Measurements from ENCODE around the gene PRDM10. TPM values are rescaled to one million over a fixed set of nuclear protein-coding genes. Genes with fewer than 3 reads are reported as not detected.

PRDM10 gene
- total and polyA plus RNA-seq, 10 of the 15 experiments (the other 5 are each of a cell fraction or from before 2014, with no cell fraction given): 0.93 to 6.2 (median 4.1) TPM

DNA sequence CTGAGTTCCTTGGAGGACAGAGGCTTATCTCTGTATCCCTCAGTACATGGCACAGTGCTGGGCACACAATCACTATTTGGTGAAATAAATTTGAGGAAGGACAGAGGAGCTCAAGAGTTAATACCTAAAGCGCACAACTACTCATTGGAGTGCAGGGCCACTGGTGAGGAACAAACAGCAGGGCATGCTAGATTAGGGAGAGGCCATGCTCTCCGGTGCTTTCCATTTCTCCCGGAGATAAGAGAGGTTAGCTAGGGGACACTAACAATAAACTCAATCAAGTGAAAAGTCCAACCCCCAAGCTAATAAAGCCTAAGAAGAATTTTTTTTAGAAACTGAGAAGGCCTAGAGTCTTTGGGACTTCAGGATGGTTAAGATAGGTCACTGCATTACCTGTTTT is 136.3 kb downstream of the PRDM10 start:
- TF ChIP-seq RBBP5 (conservative IDR thresholded peaks at IDR 0.05) (no peak), ZNF622 (IDR thresholded peaks at IDR 0.05) (no peak), IKZF1 (conservative IDR thresholded peaks at IDR 0.05) (no peak), SMAD1 (IDR thresholded peaks at IDR 0.05; ENCODE audit: low read depth, partially characterized antibody) (no peak), ETV6 (conservative IDR thresholded peaks at IDR 0.05 in 1 of 2, IDR thresholded peaks at IDR 0.05 in 1 of 2; ENCODE audit: borderline replicate concordance in 1 of 2, low read depth in 1 of 2) (no peak), RAD21 (IDR thresholded peaks at IDR 0.05; ENCODE audit: insufficient read depth, low read depth, low read length) (no peak), FOS (IDR thresholded peaks at IDR 0.05; ENCODE audit: borderline replicate concordance, extremely low read depth, insufficient read length) (no peak), EGR1 (IDR thresholded peaks at IDR 0.05; ENCODE audit: borderline replicate concordance in 1 of 2, low read depth in 2 of 2, low read length in 2 of 2) (no peak), SRF (IDR thresholded peaks at IDR 0.05; ENCODE audit: low read depth in 2 of 2, low read length in 2 of 2) (no peak), EZH2 (IDR thresholded peaks at IDR 0.05; ENCODE audit: borderline replicate concordance, control insufficient read depth, low read depth, low read length) (no peak), TBL1XR1 (IDR thresholded peaks at IDR 0.05; ENCODE audit: low read depth, low read length) (no peak), SREBF1 (IDR thresholded peaks at IDR 0.05; ENCODE audit: low read length) (no peak)
- TF ChIP-seq, protein P1, sequence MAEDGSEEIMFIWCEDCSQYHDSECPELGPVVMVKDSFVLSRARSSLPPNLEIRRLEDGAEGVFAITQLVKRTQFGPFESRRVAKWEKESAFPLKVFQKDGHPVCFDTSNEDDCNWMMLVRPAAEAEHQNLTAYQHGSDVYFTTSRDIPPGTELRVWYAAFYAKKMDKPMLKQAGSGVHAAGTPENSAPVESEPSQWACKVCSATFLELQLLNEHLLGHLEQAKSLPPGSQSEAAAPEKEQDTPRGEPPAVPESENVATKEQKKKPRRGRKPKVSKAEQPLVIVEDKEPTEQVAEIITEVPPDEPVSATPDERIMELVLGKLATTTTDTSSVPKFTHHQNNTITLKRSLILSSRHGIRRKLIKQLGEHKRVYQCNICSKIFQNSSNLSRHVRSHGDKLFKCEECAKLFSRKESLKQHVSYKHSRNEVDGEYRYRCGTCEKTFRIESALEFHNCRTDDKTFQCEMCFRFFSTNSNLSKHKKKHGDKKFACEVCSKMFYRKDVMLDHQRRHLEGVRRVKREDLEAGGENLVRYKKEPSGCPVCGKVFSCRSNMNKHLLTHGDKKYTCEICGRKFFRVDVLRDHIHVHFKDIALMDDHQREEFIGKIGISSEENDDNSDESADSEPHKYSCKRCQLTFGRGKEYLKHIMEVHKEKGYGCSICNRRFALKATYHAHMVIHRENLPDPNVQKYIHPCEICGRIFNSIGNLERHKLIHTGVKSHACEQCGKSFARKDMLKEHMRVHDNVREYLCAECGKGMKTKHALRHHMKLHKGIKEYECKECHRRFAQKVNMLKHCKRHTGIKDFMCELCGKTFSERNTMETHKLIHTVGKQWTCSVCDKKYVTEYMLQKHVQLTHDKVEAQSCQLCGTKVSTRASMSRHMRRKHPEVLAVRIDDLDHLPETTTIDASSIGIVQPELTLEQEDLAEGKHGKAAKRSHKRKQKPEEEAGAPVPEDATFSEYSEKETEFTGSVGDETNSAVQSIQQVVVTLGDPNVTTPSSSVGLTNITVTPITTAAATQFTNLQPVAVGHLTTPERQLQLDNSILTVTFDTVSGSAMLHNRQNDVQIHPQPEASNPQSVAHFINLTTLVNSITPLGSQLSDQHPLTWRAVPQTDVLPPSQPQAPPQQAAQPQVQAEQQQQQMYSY (CRISPR knock-in tag; IDR thresholded peaks at IDR 0.05): no peak
- TF ChIP-seq, protein P2, sequence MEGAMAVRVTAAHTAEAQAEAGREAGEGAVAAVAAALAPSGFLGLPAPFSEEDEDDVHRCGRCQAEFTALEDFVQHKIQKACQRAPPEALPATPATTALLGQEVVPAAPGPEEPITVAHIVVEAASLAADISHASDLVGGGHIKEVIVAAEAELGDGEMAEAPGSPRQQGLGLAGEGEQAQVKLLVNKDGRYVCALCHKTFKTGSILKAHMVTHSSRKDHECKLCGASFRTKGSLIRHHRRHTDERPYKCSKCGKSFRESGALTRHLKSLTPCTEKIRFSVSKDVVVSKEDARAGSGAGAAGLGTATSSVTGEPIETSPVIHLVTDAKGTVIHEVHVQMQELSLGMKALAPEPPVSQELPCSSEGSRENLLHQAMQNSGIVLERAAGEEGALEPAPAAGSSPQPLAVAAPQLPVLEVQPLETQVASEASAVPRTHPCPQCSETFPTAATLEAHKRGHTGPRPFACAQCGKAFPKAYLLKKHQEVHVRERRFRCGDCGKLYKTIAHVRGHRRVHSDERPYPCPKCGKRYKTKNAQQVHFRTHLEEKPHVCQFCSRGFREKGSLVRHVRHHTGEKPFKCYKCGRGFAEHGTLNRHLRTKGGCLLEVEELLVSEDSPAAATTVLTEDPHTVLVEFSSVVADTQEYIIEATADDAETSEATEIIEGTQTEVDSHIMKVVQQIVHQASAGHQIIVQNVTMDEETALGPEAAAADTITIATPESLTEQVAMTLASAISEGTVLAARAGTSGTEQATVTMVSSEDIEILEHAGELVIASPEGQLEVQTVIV (IDR thresholded peaks at IDR 0.05; ENCODE audit: borderline replicate concordance, partially characterized antibody): no peak
- intact Hi-C loops (cut with micrococcal nuclease; ENCODE audit: unreplicated experiment): no loop called here

More for the DNA sequence above, 136.3 kb downstream of the PRDM10 start:
- Histone ChIP-seq H3K9me3 (replicated peaks; ENCODE audit: control insufficient read depth, insufficient read depth, low read length) (no peaks in the 10 kb centered on the region), H3K79me2 (ENCODE audit: control insufficient read depth, insufficient read depth, low read length) (no peaks in the 10 kb centered on the region), H3K4me1 (ENCODE audit: control insufficient read depth, insufficient read depth, low read length) (no peaks in the 10 kb centered on the region), H2AFZ (ENCODE audit: control insufficient read depth, low read depth, low read length) (no peak overlapping the region), H4K20me1 (ENCODE audit: control insufficient read depth, insufficient read depth) (no peaks in the 10 kb centered on the region), H3K36me3 (ENCODE audit: control insufficient read depth in 2 of 2, insufficient read depth in 2 of 2, low read length in 1 of 2) (peaks cover 17 to 25% of the 10 kb centered on the region in 2 experiments), H3K4me2 (ENCODE audit: control insufficient read depth, insufficient read depth) (no peak overlapping the region), H3K27ac (ENCODE audit: control insufficient read depth, insufficient read depth) (no peak overlapping the region), H3K4me3 (no peak overlapping the region), H3K9ac (ENCODE audit: control insufficient read depth, insufficient read depth, low read length) (no peak overlapping the region), H3K27me3 (replicated peaks in 1 of 2; ENCODE audit: control insufficient read depth in 2 of 2, insufficient read depth in 2 of 2, low read length in 1 of 2) (no peaks in the 10 kb centered on the region)
- ChIA-PET SMC1A (ENCODE audit: uncharacterized antibody, unreplicated experiment) (no interaction called here), RAD21 (ENCODE audit: unreplicated experiment) (no interaction called here), CTCF (interaction anchor here (0.7 kb wide), 1 partner anchor 266 kb away, joined by 3 read pairs; no protein-coding TSS in a partner anchor), POLR2A (no interaction called here)
- BruUV-seq (replicated peaks): no TSS peak
- 100% methylated on average over 3 of the region's 3 CpGs for WGBS (ENCODE audit: insufficient coverage, insufficient replicate concordance, low lambda C conversion rate, missing lambda C conversion rate)
- ATAC-seq: no peak
- no peak for DNase-seq (ENCODE audit: low read depth, low spot score)
- in situ Hi-C loops (cut with MboI): no loop called here
- no peak for FAIRE-seq

Measured in GM12878 (cell line).